ENCODE results near the gene MRPS7.

The MRPS7 gene

GRCh38 chr17:75231071-75231470, 30.6 kb upstream of the MRPS7 start:
- Histone ChIP-seq H3K4me3 (no peak overlapping the region), H3K27ac (no peak overlapping the region)
- DNase-seq (ENCODE audit: low spot score): no peak
- TF ChIP-seq, protein P1, sequence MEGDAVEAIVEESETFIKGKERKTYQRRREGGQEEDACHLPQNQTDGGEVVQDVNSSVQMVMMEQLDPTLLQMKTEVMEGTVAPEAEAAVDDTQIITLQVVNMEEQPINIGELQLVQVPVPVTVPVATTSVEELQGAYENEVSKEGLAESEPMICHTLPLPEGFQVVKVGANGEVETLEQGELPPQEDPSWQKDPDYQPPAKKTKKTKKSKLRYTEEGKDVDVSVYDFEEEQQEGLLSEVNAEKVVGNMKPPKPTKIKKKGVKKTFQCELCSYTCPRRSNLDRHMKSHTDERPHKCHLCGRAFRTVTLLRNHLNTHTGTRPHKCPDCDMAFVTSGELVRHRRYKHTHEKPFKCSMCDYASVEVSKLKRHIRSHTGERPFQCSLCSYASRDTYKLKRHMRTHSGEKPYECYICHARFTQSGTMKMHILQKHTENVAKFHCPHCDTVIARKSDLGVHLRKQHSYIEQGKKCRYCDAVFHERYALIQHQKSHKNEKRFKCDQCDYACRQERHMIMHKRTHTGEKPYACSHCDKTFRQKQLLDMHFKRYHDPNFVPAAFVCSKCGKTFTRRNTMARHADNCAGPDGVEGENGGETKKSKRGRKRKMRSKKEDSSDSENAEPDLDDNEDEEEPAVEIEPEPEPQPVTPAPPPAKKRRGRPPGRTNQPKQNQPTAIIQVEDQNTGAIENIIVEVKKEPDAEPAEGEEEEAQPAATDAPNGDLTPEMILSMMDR (IDR thresholded peaks at IDR 0.05): no peak

- TF ChIP-seq, protein P1 (IDR thresholded peaks at IDR 0.05): no peak
- no peak overlapping the region for H3K4me3 ChIP-seq
- DNase-seq (ENCODE audit: low spot score): no peak
Observed at GRCh38 chr17:75231741-75232464, 29.8 kb upstream of the MRPS7 start.

DNA sequence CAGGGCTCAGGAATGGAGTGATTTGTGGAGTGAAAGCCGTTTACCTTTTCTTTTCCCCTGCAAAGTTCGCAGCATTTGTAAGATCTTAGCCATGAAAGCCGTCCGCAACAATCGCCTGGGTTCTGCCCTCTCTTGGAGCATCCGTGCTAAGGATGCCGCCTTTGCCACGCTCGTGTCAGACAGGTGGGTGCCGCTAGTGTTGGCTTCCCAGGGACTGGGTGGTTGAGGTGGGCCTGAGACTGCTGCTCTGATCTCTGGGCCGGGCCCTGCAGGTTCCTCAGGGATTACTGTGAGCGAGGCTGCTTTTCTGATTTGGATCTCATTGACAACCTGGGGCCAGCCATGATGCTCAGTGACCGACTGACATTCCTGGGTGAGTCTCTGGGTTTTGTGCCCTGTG, 28.9 kb upstream of the MRPS7 start:
- no peak for DNase-seq (ENCODE audit: low spot score)
- Histone ChIP-seq H3K27ac (no peak overlapping the region), H3K4me3 (no peak overlapping the region)
- TF ChIP-seq, protein P1 (IDR thresholded peaks at IDR 0.05): no peak

More at GRCh38 chr17:75231741-75232464, 29.8 kb upstream of the MRPS7 start:
- no peak overlapping the region for H3K27ac ChIP-seq

DNA sequence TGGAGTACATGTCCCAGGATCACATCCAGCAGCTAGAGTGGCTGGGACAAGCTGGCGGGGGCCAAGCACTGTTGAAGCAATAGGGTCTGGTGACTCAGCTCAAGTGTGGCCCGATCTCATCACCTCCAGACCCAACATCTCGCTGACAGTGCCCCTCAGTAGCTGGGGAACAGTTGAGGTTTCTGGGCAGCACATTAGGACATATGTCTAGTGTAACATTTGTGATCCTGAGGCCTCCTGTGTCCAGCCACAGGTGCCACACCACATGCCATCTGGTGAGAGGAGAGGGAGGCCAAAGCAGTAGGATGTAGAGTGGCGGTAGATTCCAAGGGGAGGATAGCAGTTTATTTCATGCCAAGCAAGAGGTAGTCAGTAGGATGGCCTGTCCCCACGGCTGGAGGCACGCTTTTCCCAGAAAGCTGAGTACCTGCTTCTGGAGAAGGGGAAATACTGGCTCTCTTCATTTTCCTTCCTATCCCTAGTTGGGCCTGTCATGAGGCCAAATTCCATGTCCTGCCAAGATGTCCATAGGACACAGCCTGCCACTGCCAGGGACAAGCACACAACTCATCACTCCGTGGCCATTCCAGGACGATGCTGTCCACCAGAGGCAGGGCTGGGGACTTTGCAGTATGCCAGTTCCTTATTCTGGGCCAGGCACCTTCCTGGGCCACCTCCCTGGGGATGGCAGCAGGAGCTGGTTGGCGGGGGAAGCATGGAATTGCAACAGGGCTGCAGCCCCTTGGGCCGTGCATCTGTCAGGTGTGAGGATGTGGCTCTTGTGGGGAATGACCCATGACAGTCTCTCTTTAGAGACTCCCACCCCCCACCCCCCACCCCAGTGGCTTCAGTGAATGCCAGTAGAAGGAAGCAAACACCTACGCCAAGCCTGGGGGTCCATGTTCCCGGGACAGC, 24.3 kb upstream of the MRPS7 start:
- Histone ChIP-seq H3K4me3 (no peak overlapping the region), H3K27ac (peak overlapping the region in 1 of 2 donors; percentile 10)
- TF ChIP-seq, protein P1 (IDR thresholded peaks at IDR 0.05): no peak
- DNase-seq (ENCODE audit: low spot score): no peak

DNA sequence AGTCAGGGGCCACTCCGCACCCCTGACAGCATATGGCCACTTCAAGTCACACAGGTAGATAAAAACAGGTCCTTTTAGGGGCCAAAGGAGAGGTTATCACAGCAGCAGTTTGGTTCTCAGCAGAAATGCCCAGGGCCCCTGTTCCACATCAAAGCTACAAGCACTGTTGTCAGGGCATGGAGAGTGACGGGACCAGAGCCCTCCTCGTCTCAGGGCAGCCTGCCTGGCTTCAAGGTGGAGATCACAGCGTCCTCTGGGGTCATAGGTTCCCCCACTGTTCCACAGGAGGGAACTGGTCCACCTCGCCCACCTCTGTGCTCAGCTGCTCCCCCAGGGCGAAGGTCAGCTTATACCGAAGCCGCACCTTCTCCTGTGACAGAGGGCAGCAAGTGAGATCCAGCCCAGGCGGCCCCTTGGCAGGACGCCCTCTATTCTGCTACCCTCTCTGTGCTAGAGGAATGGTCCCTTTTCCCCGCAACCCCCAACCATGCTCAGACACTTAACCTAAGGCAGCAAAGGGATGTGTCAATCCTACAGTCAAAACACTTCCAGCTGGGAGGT, 23.6 kb upstream of the MRPS7 start:
- DNase-seq (ENCODE audit: low spot score): no peak
- Histone ChIP-seq H3K27ac (peak overlapping the region in 1 of 2 donors; percentile 9), H3K4me3 (no peak overlapping the region)
- TF ChIP-seq, protein P1 (IDR thresholded peaks at IDR 0.05): no peak

DNA sequence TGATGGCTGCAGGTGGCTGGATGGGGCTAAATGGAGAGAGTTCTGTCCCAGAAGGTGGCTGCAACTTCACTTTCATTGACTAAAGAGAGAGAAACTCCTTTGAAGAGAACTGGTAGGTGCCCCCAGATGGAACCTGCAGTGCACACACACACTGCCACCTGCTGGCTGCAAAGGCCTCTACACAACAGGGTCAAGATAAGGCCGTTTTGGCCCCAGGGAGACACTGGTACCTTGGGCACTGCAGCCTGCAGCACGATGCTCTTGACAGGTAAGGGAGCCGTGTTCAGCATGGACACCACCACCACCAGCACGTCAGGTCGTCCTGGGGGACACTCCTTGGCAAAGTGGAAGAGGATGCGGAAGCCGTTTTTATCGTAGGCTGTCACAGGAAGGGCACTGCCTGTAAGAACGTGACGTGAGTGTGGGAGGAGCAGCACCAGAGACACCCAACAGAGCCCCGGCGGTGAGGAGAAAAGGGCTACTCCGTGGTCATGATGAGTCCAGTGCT, 22.9 kb upstream of the MRPS7 start:
- H3K4me3 ChIP-seq: no peak overlapping the region
- DNase-seq (ENCODE audit: low spot score): no peak
- TF ChIP-seq, protein P1 (IDR thresholded peaks at IDR 0.05): peak; percentile 68
- H3K27ac ChIP-seq: peak overlapping the region in 1 of 2 donors; percentile 35
